ENCODE data around the gene CLDN11.

The CLDN11 gene

GRCh38 chr3:170418422-170419398 is at the start of gene CLDN11:
Gene CLDN11 (plus strand): TSS chr3:170418868. CDS start chr3:170419067, 199 bp downstream.
- no peak for DNase-seq

DNA sequence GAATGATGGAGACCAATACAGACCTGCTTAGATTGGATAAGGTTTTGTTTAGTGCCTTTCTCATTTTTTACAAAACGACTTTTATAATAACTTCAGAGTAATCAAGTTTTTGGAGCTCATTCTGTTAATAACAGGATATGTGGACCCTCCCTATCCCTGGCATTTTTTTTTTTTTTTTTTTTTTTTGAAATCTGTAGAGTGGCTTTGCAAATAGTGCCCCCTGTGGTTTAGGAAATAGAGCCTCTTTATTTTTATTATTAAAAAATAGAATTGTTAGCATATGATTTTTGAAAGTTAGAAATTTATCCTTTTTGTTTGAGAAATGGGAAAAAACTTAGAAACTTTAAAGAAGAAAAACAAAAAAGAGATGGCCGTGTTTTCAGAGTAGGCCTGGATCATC is 49.7 kb upstream of the CLDN11 start:
- no peak for DNase-seq

- no peak for DNase-seq
Observed at GRCh38 chr3:170372190-170372879, 46.3 kb upstream of the CLDN11 start.

DNA sequence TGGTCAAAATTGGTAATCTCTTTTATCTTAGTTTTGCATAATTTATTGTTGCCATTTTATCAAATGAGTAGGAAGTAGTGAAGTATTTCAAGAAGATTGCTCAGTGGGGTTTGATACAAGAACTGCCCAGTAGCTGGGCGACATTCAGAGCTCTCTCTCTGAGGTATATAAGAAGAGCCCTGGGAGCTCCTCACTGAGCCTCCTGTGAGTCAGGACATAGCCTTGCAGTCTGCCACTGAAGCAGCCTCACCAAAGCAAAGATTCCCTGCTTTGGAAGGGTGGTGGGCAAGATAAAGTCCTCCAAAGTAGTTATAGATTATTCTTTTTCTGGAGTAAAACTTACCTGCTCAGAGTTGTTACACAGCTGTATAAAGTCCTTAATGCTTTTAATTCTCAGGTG is 35.1 kb upstream of the CLDN11 start:
- no peak for DNase-seq

- DNase-seq: no peak
Observed at GRCh38 chr3:170386468-170386867, 32.2 kb upstream of the CLDN11 start.

DNA sequence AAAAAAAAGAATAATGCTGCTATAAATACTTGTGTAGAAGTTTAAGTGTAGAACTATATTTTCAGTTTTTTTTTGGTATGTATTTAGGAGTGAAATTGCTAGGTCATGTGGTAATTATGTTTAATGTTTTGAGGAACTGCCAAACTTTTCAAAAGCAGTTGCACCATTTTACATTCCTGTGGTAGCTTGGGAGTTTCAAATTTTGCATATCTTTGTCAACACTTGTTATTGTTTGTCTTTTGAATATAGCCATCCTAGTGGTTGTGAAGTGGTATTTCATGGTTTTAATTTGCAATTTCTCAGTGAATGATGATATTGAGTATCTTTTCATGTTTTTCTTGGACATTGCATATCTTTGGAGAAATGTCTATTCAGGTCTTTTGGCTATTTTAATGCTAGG is 30.7 kb upstream of the CLDN11 start:
- no peak for DNase-seq

DNA sequence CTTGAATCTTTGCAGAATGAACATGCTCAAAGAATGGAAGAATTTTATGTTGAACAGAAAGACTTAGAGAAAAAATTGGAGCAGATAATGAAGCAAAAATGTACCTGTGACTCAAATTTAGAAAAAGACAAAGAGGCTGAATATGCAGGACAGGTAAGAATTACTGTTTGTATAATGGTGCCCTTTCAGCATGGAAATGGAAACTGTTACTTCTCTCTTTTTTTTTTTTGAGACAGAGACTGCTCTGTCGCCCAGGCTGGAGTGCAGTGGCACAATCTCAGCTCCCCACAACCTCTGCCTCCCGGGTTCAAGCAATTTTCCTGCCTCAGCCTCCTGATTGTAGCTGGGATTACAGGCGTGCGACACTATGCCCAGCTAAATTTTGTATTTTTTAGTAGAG is 27.6 kb upstream of the CLDN11 start:
- DNase-seq: no peak

DNA sequence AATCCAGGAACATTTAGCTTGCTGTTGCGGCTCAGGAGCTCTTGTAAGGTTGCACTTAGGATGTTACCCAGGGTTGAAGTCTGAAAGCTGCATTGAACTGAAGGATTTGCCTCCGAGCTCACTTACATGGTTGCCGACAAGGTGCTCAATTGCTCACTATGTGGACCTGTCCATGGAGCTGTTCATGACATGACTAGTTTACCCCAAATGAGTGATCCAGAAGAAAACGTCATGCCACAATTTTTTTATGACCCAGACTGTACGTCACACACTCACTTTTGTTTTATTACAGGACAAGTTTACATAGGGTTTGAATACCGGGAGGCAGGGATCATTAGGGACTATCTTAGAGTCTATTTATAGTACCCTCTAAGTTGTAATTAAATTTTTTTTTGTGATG is 21.0 kb upstream of the CLDN11 start:
- DNase-seq: no peak

GRCh38 chr3:170405101-170405500 is 13.6 kb upstream of the CLDN11 start:
- DNase-seq: no peak

GRCh38 chr3:170410428-170411029 is 8.1 kb upstream of the CLDN11 start:
- DNase-seq: no peak

DNA sequence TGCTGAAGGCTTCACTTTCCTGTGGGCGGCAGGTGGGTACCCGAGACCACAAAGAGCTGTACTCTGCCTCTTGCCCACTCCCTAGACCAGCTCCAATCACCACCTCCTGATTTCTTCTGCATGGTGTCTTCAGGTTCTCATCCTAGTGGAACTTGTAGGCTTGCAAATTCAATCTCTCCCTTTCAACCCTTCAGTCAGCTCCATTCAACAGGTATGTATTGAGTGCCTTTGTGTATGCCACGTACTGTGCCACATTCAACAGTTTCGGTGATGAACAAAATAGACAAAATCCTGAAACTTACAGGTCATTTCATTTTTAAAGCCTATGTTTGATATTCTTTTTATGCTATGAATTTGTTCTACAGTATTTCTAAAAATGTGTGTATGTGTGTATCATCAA is 5.4 kb upstream of the CLDN11 start:
- no peak for DNase-seq

- DNase-seq: peak; percentile 22
Observed at GRCh38 chr3:170414202-170414663, 4.4 kb upstream of the CLDN11 start.

- no peak for DNase-seq
Observed at GRCh38 chr3:170417090-170417489, 1.6 kb upstream of the CLDN11 start.

DNA sequence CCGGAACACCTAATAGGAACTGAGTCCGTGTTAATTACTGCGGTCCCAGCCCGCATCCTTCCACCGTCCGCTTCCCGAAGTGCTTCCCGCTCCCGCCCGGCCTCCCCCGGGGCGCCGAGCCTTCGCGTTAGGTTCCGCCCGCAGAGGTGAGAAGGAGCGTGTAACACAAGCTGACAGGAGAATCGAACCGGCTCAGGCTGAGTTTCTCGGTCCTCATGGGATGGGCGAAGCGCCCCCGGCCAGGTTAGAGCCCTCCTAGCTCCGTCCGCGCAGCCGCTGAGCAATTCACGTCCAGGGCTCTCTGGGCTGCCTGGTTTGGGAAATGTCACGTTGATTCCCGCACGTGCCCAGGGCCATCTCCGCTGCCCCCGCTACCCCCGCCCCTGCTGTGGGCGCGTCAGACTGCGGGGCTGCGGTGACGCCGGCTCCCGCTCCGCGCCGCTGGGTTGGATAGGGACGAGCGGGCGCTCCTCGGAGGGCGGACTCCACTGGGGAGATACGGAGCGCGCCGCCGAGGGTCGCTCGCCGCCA is 954 bp downstream of the CLDN11 start:
- DNase-seq: no peak

DNA sequence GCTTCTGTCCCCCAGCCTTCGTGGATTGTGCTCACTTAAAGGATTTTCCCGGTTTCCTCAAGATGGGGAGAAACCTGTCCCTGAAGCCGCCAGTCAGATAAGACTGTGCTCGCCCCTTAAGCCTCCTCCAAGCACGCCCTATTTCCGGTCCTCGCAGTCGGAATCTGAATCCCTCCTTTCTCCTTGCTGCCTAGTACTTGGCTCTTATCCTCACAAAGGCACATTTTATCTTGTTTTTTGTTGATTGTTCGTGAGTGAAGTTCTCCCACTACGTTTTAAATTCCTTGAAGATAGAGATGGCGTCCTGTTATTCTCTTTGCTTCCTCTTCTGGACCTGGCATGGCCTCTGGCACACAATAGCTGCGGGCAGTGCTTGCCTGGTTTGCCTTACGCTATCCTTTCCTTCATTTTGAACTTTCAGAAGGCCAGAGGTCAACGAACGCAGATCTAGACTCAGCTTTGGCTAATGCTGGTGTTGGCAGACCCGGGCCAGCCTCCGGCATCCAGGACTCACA is 1.7 kb downstream of the CLDN11 start:
- no peak for DNase-seq

DNA sequence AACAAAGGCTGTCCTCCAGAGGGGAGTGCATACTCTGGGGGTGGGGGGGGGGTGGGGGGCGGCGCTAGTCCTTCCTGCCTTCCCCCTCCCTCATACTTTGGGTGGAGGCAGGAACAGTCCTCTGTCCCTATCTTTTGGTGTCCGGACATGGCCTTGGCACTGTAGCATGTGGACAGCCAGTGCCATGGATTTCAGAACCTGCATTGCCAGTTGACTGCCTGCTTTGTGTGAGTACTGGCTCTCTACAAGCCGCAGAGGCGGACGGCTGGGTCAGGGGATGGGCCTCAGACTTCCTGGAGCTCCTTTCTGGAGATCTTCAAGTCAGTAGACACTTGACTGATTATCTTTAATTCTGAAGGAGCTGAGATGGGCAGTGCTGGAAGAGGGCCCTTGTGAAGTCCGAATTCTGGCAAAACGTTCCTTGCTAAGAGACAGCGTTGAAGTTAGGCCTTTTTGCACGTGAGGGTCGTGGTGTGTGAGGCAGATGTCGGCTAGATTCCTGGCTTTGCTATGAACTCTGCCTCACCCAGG is 2.5 kb downstream of the CLDN11 start:
- no peak for DNase-seq

DNA sequence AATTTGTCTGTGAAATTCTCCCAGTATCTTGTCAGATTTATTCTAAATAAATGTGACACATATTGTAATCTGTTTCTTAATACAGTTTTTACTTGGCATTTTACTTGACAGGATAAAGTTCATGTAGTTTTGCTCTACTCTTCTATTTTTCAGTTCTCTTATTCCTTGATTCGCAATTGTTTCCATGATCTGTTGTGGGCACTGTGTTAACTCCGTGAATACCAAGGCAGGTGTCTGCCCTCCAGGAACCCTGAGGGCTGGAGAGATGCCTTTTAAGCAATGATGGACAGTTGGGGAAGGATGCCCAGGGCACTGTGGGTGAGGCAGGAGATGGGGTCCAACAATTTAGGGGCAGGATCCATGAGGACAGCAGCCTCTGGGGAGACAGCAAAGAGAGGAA is 3.1 kb downstream of the CLDN11 start:
- no peak for DNase-seq

GRCh38 chr3:170423001-170423615 is 4.4 kb downstream of the CLDN11 start:
- DNase-seq: no peak

DNA sequence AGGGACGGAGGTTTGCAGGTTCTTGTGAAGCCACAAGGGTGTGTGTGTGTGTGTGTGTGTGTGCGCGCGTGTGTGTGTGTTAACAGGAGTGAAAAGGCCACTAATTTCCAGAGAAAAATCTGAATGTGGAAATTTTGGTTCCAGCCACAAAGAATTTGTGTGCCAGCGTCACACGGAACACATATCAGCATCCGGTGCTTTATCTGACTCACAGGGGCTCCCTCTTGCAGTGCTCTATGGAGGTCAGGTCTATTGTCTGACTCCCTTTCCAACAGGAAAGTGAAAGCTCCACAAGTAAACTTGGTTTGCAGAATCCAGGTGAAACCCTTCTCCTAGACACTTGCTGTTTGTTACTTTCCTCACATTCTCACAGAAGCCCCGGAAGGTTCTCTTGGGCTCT is 6.2 kb downstream of the CLDN11 start:
- no peak for DNase-seq

GRCh38 chr3:170425491-170426239 is 7.0 kb downstream of the CLDN11 start:
- no peak for DNase-seq

GRCh38 chr3:170426240-170426797 is 7.7 kb downstream of the CLDN11 start:
- DNase-seq: no peak
